ENCODE data around the gene RPRD1B. TPM values are rescaled to one million over a fixed set of nuclear protein-coding genes. Genes with fewer than 3 reads are reported as not detected.

Gene RPRD1B
- total and polyA plus RNA-seq, 2 experiments from 2014 or later = 7.3 to 24.3 TPM

- no peak overlapping the region for H3K4me3 Mint-ChIP-seq
- no peaks in the 10 kb centered on the region for H3K27me3 ChIP-seq (ENCODE audit: insufficient read depth)
- peaks cover 22% of the 10 kb centered on the region for H3K36me3 ChIP-seq (ENCODE audit: insufficient read depth)
- no peak overlapping the region for H3K4me3 ChIP-seq
- H3K79me2 ChIP-seq (replicated peaks; ENCODE audit: insufficient read depth) = no peaks in the 10 kb centered on the region
- H2AFZ ChIP-seq = no peak overlapping the region
- TF ChIP-seq CTCF (conservative IDR thresholded peaks at IDR 0.05; ENCODE audit: low read depth in 2 of 2) (peak; percentile 49 to 59), POLR2AphosphoS5 (IDR thresholded peaks at IDR 0.05; ENCODE audit: low read depth) (no peak)
- ATAC-seq = peak; percentile 43
- H3K4me1 ChIP-seq (ENCODE audit: insufficient read depth) = peaks cover 5% of the 10 kb centered on the region; the same call in 1 of the 2 replicates
- no peak overlapping the region for H3K4me2 ChIP-seq
- H3K9me3 Mint-ChIP-seq = no peaks in the 10 kb centered on the region
- peaks cover 13% of the 10 kb centered on the region; the same call in 2 of the 3 replicates for H3K4me1 Mint-ChIP-seq
- H3K9me2 ChIP-seq (ENCODE audit: insufficient read depth) = no peaks in the 10 kb centered on the region
- H3K27me3 Mint-ChIP-seq (ENCODE audit: insufficient read depth, low read depth, poor library complexity) = peaks cover 2% of the 10 kb centered on the region
- H3K36me3 Mint-ChIP-seq (ENCODE audit: low read depth) = peaks cover 54% of the 10 kb centered on the region
- no peak overlapping the region for H3K27ac Mint-ChIP-seq
- no peak overlapping the region for H3K27ac ChIP-seq (ENCODE audit: low read depth)
- H3F3A ChIP-seq (replicated peaks; ENCODE audit: low read depth) = no peaks in the 10 kb centered on the region
- H4K20me1 ChIP-seq (replicated peaks; ENCODE audit: insufficient read depth) = peaks cover 8% of the 10 kb centered on the region
- DNase-seq (ENCODE audit: low spot score) = peak; percentile 46
Observed at GRCh38 chr20:37992802-37993409, 40.6 kb upstream of the RPRD1B start.

GRCh38 chr20:37994512-37994911, 39.0 kb upstream of the RPRD1B start:
- Mint-ChIP-seq H3K27me3 (ENCODE audit: insufficient read depth, low read depth, poor library complexity) (no peaks in the 10 kb centered on the region), H3K4me3 (no peak overlapping the region), H3K9me3 (no peaks in the 10 kb centered on the region), H3K27ac (0 out of 2 replicates have a peak overlapping the region, but pooled peaks have one; percentile 40), H3K36me3 (ENCODE audit: low read depth) (peaks cover 60% of the 10 kb centered on the region), H3K4me1 (peaks cover 13% of the 10 kb centered on the region; the same call in 2 of the 3 replicates)
- no peak overlapping the region for H3K4me2 ChIP-seq
- H3K4me3 ChIP-seq = no peak overlapping the region
- ATAC-seq (no peak), DNase-seq (ENCODE audit: low spot score) (no peak)
- no peaks in the 10 kb centered on the region for H3K9me2 ChIP-seq (ENCODE audit: insufficient read depth)
- no peaks in the 10 kb centered on the region for H3F3A ChIP-seq (replicated peaks; ENCODE audit: low read depth)
- H3K27me3 ChIP-seq (ENCODE audit: insufficient read depth) = no peaks in the 10 kb centered on the region
- no peaks in the 10 kb centered on the region for H3K79me2 ChIP-seq (replicated peaks; ENCODE audit: insufficient read depth)
- no peak overlapping the region for H2AFZ ChIP-seq
- peaks cover 5% of the 10 kb centered on the region; the same call in 1 of the 2 replicates for H3K4me1 ChIP-seq (ENCODE audit: insufficient read depth)
- H3K36me3 ChIP-seq (ENCODE audit: insufficient read depth) = peaks cover 38% of the 10 kb centered on the region
- H3K27ac ChIP-seq (ENCODE audit: low read depth) = no peak overlapping the region
- peaks cover 14% of the 10 kb centered on the region for H4K20me1 ChIP-seq (replicated peaks; ENCODE audit: insufficient read depth)
- TF ChIP-seq STAT1 (IDR thresholded peaks at IDR 0.05; ENCODE audit: unreplicated experiment) = no peak
- TF ChIP-seq CREB1 (CRISPR knock-in tag; IDR thresholded peaks at IDR 0.05; ENCODE audit: low read depth) = no peak
- TF ChIP-seq EZH2 (IDR thresholded peaks at IDR 0.05; ENCODE audit: low read depth, unreplicated experiment) = no peak
- TF ChIP-seq JUNB (IDR thresholded peaks at IDR 0.05; ENCODE audit: unreplicated experiment) = no peak
- TF ChIP-seq ZNF331 (CRISPR knock-in tag; IDR thresholded peaks at IDR 0.05; ENCODE audit: low read depth) = no peak
- TF ChIP-seq POLR2AphosphoS5 (IDR thresholded peaks at IDR 0.05; ENCODE audit: low read depth) = no peak
- TF ChIP-seq REST (IDR thresholded peaks at IDR 0.05; ENCODE audit: unreplicated experiment) = no peak
- no peak for TF ChIP-seq ZNF462 (CRISPR knock-in tag; IDR thresholded peaks at IDR 0.05)
